ENCODE measurements around the gene UCK2. TPM values are rescaled to one million over a fixed set of nuclear protein-coding genes. Genes with fewer than 3 reads are reported as not detected.

The UCK2 gene
- total RNA-seq, 1 donor from 2014 or later = 49.4 TPM

DNA sequence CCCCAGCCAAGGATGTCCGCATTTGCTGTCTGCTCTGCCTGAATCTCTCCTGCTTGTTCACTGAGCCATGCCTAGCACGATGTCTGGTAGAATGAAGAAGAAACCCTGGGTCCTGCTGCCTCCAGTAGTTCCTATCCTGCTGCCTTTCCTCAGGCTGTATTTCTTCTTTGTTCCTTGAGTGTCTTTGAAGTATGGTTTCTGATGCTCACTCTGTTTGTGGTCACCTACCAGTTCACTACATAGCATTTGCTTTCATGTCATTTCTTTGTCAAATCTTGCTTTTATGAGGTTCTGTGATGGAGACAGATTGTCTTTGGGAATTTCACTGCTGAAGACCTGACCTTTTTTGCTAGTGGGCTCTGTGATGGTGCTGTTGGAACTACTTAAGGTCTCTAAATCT, 5.9 kb downstream of the UCK2 start:
- Histone ChIP-seq H3K9me3 (no peaks in the 10 kb centered on the region), H3K4me3 (no peak overlapping the region), H3K27me3 (no peaks in the 10 kb centered on the region), H3K4me1 (peaks cover 11% of the 10 kb centered on the region), H3K27ac (no peak overlapping the region), H3K36me3 (no peaks in the 10 kb centered on the region)
- intact Hi-C loops (cut with DNase I) = no loop called here
- no peak for DNase-seq (ENCODE audit: extremely low spot score in 2 of 2)
- TF ChIP-seq POLR2AphosphoS5 (IDR thresholded peaks at IDR 0.05; ENCODE audit: insufficient read depth in 1 of 2, low read depth in 1 of 2) = no peak

GRCh38 chr1:165834229-165834628, 6.8 kb downstream of the UCK2 start:
- no peak for DNase-seq (ENCODE audit: extremely low spot score in 2 of 2)
- no peak overlapping the region for H3K27ac ChIP-seq
- no peak overlapping the region for H3K4me3 ChIP-seq
- no peaks in the 10 kb centered on the region for H3K27me3 ChIP-seq
- TF ChIP-seq POLR2A (IDR thresholded peaks at IDR 0.05) (no peak), CTCF (IDR thresholded peaks at IDR 0.05) (no peak), POLR2AphosphoS5 (IDR thresholded peaks at IDR 0.05; ENCODE audit: insufficient read depth in 1 of 2, low read depth in 1 of 2) (no peak)
- intact Hi-C loops (cut with DNase I) = no loop called here
- H3K36me3 ChIP-seq = no peaks in the 10 kb centered on the region
- no peaks in the 10 kb centered on the region for H3K9me3 ChIP-seq
- peaks cover 7% of the 10 kb centered on the region for H3K4me1 ChIP-seq

- Histone ChIP-seq H3K4me3 (no peak overlapping the region), H3K4me1 (peaks cover under 1% of the 10 kb centered on the region), H3K9me3 (no peaks in the 10 kb centered on the region), H3K36me3 (no peaks in the 10 kb centered on the region), H3K27me3 (no peaks in the 10 kb centered on the region), H3K27ac (no peak overlapping the region)
- DNase-seq (ENCODE audit: extremely low spot score in 2 of 2) = no peak
- intact Hi-C loops (cut with DNase I) = no loop called here
- TF ChIP-seq CTCF (IDR thresholded peaks at IDR 0.05) = no peak
Measured at GRCh38 chr1:165834881-165835280, 7.5 kb downstream of the UCK2 start.

DNA sequence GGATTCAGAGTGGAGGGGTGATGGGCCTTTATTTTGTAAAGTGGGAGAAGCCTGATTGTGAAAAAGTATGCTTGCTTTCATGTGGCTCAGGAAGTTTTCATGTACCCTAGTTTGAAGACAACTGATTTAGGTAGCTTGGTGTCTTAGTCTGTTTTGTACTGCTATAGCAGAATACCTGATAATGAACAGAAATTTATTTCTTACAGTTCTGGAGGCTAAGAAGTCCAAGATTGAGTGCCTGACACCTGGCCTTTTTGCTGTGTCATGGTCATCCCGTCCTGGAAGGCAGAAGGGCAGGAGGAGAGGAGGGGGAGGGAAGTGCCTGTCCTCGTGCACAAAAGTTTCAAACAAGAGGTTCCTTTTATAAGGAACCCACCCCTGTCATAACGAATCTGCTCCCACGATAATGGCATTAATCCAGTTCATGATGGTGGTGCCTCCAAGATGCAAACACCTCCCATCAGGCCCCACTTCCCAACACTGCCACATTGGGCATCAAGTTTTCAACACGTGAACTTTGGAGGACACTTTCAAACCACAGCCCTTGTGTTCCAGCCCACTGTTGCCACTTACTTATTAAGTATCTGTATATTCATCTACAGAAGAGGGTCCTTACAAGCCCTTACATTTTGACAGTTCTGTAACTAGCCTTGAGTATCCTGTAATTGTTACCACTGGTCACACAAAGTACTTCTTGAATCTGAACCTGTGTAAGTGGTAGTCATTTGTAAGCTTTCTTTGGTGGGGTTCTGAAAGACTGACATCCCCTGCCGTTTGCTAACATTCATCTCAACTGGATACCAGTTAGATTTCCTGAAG, 9.5 kb downstream of the UCK2 start:
- no peak overlapping the region for H3K27ac ChIP-seq
- intact Hi-C loops (cut with DNase I) = no loop called here
- H3K27me3 ChIP-seq = no peaks in the 10 kb centered on the region
- H3K36me3 ChIP-seq = no peaks in the 10 kb centered on the region
- no peak for DNase-seq (ENCODE audit: extremely low spot score in 2 of 2)
- no peaks in the 10 kb centered on the region for H3K9me3 ChIP-seq
- no peak for TF ChIP-seq CTCF (IDR thresholded peaks at IDR 0.05)
- TF ChIP-seq POLR2AphosphoS5 (IDR thresholded peaks at IDR 0.05; ENCODE audit: insufficient read depth in 1 of 2, low read depth in 1 of 2) = no peak
- no peak for TF ChIP-seq POLR2A (IDR thresholded peaks at IDR 0.05)
- H3K4me1 ChIP-seq = peaks cover 3% of the 10 kb centered on the region
- no peak overlapping the region for H3K4me3 ChIP-seq

DNA sequence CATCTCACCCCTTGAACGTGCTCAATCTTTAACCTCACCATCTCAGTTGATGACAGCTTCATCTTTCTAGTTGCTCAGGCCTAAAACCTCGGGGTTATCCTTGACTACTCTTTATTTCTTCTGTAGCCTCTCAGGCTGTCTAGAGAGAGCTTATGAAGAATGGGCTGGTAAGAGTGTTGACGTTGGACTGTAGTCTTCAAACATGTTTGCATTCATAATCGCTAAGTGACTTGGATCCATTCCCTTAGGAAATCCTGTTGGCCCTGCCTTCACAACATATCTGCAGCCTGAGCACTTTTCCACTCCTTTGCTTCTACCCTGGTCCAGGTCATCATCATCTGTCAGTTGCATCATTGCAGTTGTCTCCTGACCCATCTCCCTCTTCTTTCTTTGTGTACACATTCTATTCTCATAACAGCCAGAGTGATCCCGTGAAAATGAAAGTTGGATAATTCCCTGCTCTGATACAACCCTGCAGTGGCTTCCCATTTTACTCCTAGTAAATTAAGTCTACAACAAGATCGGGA, 10.5 kb downstream of the UCK2 start:
- Histone ChIP-seq H3K27me3 (no peaks in the 10 kb centered on the region), H3K4me1 (peaks cover 13% of the 10 kb centered on the region), H3K9me3 (no peaks in the 10 kb centered on the region), H3K4me3 (no peak overlapping the region), H3K36me3 (no peaks in the 10 kb centered on the region), H3K27ac (no peak overlapping the region)
- DNase-seq (ENCODE audit: extremely low spot score in 2 of 2) = no peak
- TF ChIP-seq POLR2A (IDR thresholded peaks at IDR 0.05) = no peak
- intact Hi-C loops (cut with DNase I) = no loop called here

DNA sequence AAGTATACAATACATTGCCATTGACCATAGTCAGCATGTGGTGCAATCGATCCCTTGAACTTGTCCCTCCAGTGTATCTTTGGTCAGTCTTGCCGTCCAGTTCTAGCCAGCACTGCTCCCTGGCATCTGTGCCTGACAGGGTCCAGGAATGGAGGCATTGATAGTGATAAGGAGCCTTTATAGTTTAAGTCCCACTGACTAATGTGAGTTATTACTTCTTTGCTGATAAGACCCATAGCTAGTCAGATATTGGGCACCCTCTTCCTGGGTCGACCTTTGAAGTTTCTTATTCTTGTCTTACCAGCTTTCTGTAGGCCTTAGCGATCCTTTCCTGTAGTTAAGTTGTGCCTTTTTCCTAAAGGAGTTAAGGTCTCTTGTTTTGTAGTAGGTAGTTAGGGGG, 13.0 kb downstream of the UCK2 start:
- H3K9me3 ChIP-seq = no peaks in the 10 kb centered on the region
- no peaks in the 10 kb centered on the region for H3K36me3 ChIP-seq
- no peak for DNase-seq (ENCODE audit: extremely low spot score in 2 of 2)
- TF ChIP-seq POLR2A (IDR thresholded peaks at IDR 0.05) (no peak), POLR2AphosphoS5 (IDR thresholded peaks at IDR 0.05; ENCODE audit: insufficient read depth in 1 of 2, low read depth in 1 of 2) (no peak), CTCF (IDR thresholded peaks at IDR 0.05) (no peak)
- intact Hi-C loops (cut with DNase I) = no loop called here
- H3K27me3 ChIP-seq = no peaks in the 10 kb centered on the region
- no peak overlapping the region for H3K27ac ChIP-seq
- H3K4me3 ChIP-seq = no peak overlapping the region
- H3K4me1 ChIP-seq = peaks cover 19% of the 10 kb centered on the region
